OCI-LY1 (cell line): ENCODE data around the gene CTNND2.

ENCODE experiments used
- H2AFZ ChIP-seq: fragments of 200-600 bp; sonication (generic), shearing (Covaris generic); 2 replicates; pipeline ENCODE4 v1.6.0; 2014; ENCODE audit warnings: antibody characterized with exemption, mild to moderate bottlenecking, low read length
- H3F3A ChIP-seq: fragments of 200-600 bp; sonication (generic), shearing (Covaris generic); 2 replicates; pipeline ENCODE4 v1.6.0; 2014; ENCODE audit warnings: mild to moderate bottlenecking, antibody characterized with exemption, low read length, moderate library complexity; ENCODE audit not compliant: insufficient read depth
- H3K27ac ChIP-seq: fragments of 200-600 bp; sonication (generic); 2 replicates; pipeline ENCODE4 v1.5.1; 2014; ENCODE audit warnings: low read length, mixed run types, mild to moderate bottlenecking, low read depth; ENCODE audit not compliant: poor library complexity, severe bottlenecking
- H3K27me3 ChIP-seq: fragments of 200-600 bp; sonication (generic); 2 replicates; pipeline ENCODE4 v1.6.0; 2014; ENCODE audit warnings: antibody characterized with exemption, mild to moderate bottlenecking, low read length, moderate library complexity; ENCODE audit not compliant: insufficient read depth
- H3K36me3 ChIP-seq: fragments of 200-600 bp; sonication (generic); 2 replicates; pipeline ENCODE4 v1.6.1; 2014; ENCODE audit warnings: mild to moderate bottlenecking, antibody characterized with exemption, low read length, moderate library complexity, mixed read lengths; ENCODE audit not compliant: insufficient read depth
- H3K4me1 ChIP-seq: fragments of 200-600 bp; sonication (generic); 2 replicates; pipeline ENCODE4 v1.5.1; 2014; ENCODE audit warnings: mild to moderate bottlenecking, low read length, moderate library complexity; ENCODE audit not compliant: insufficient read depth, severe bottlenecking
- H3K4me2 ChIP-seq: fragments of 200-600 bp; sonication (generic), shearing (Covaris generic); 2 replicates; pipeline ENCODE4 v1.6.1; 2014; ENCODE audit warnings: low read length
- H3K4me3 ChIP-seq: fragments of 200-600 bp; sonication (generic); 2 replicates; pipeline ENCODE4 v1.5.1; 2014; ENCODE audit warnings: low read length, low read depth, mild to moderate bottlenecking, mixed read lengths; ENCODE audit not compliant: poor library complexity, severe bottlenecking
- H3K79me2 ChIP-seq: fragments of 200-600 bp; shearing (Covaris generic); 2 replicates; pipeline ENCODE4 v1.6.1; 2016; ENCODE audit warnings: mixed run types, low read length, mixed read lengths; ENCODE audit not compliant: insufficient read depth
- H3K9ac ChIP-seq: fragments of 200-600 bp; sonication (generic), shearing (Covaris generic); 2 replicates; pipeline ENCODE4 v1.6.1; 2014; ENCODE audit warnings: mild to moderate bottlenecking, low read length, mixed read lengths
- H3K9me2 ChIP-seq: fragments of 200-600 bp; sonication (generic), shearing (Covaris generic); 2 replicates; pipeline ENCODE4 v1.6.1; 2014; ENCODE audit warnings: low read depth, mild to moderate bottlenecking, low read length, mixed read lengths
- H3K9me3 ChIP-seq: fragments of 200-600 bp; shearing (Covaris generic); 2 replicates; pipeline ENCODE4 v1.6.1; 2014; ENCODE audit warnings: low read length, mixed read lengths
- H4K20me1 ChIP-seq: fragments of 200-600 bp; sonication (generic), shearing (Covaris generic); 2 replicates; pipeline ENCODE4 v1.6.0; 2016; ENCODE audit warnings: mild to moderate bottlenecking, low read length; ENCODE audit not compliant: insufficient read depth
- CTCF ChIP-seq: fragments of 200-600 bp; sonication (generic), shearing (Covaris generic); IDR thresholded peaks from 2 replicates; pipeline ENCODE4 v1.5.1; 2017; ENCODE audit warnings: mild to moderate bottlenecking, antibody characterized with exemption, low read length, moderate library complexity, mixed read lengths
- EZH2 ChIP-seq: fragments of 200-600 bp; sonication (generic), shearing (Covaris generic); IDR thresholded peaks from 2 replicates; pipeline ENCODE4 v1.8.0; 2017; ENCODE audit warnings: borderline replicate concordance, mixed run types, mild to moderate bottlenecking, antibody characterized with exemption, low read length, moderate library complexity, mixed read lengths

Gene CTNND2

GRCh38 chr5:11715461-11716196 is 188.6 kb downstream of the CTNND2 start:
- Histone ChIP-seq H4K20me1 (no peaks in the 10 kb centered on the region), H3K4me1 (no peaks in the 10 kb centered on the region), H3F3A (no peaks in the 10 kb centered on the region), H3K4me3 (no peak overlapping the region), H3K36me3 (no peaks in the 10 kb centered on the region), H3K9me2 (no peaks in the 10 kb centered on the region), H3K4me2 (no peak overlapping the region), H2AFZ (no peak overlapping the region), H3K9ac (no peak overlapping the region), H3K9me3 (no peaks in the 10 kb centered on the region), H3K27me3 (no peaks in the 10 kb centered on the region), H3K79me2 (no peaks in the 10 kb centered on the region), H3K27ac (no peak overlapping the region)
- TF ChIP-seq EZH2 (no peak), CTCF (no peak)

- no peaks in the 10 kb centered on the region for H3K79me2 ChIP-seq
- no peak overlapping the region for H2AFZ ChIP-seq
- H3K9me2 ChIP-seq: no peaks in the 10 kb centered on the region
- H3K27ac ChIP-seq: no peak overlapping the region
- no peaks in the 10 kb centered on the region for H3K4me1 ChIP-seq
- no peak for TF ChIP-seq CTCF
- no peak for TF ChIP-seq EZH2
- no peaks in the 10 kb centered on the region for H3K9me3 ChIP-seq
- no peaks in the 10 kb centered on the region for H3K36me3 ChIP-seq
- no peak overlapping the region for H3K4me3 ChIP-seq
- no peak overlapping the region for H3K9ac ChIP-seq
- H3K27me3 ChIP-seq: no peaks in the 10 kb centered on the region
- H3F3A ChIP-seq: no peaks in the 10 kb centered on the region
- no peaks in the 10 kb centered on the region for H4K20me1 ChIP-seq
- H3K4me2 ChIP-seq: no peak overlapping the region
These were observed 192.3 kb downstream of the CTNND2 start for GRCh38 chr5:11711932-11712331.

- no peaks in the 10 kb centered on the region for H3K9me3 ChIP-seq
- no peaks in the 10 kb centered on the region for H3F3A ChIP-seq
- TF ChIP-seq EZH2 (no peak), CTCF (no peak)
- no peak overlapping the region for H3K4me2 ChIP-seq
- no peaks in the 10 kb centered on the region for H3K79me2 ChIP-seq
- H4K20me1 ChIP-seq: no peaks in the 10 kb centered on the region
- no peak overlapping the region for H2AFZ ChIP-seq
- no peaks in the 10 kb centered on the region for H3K4me1 ChIP-seq
- H3K4me3 ChIP-seq: no peak overlapping the region
- H3K27me3 ChIP-seq: no peaks in the 10 kb centered on the region
- H3K9ac ChIP-seq: no peak overlapping the region
- H3K9me2 ChIP-seq: no peaks in the 10 kb centered on the region
- no peak overlapping the region for H3K27ac ChIP-seq
- H3K36me3 ChIP-seq: no peaks in the 10 kb centered on the region
These were observed 195.2 kb downstream of the CTNND2 start for GRCh38 chr5:11709021-11709420.
